CD4-positive, alpha-beta T cell treated with Interleukin-4 for 1 hour (primary cell): ENCODE measurements around the gene RGL1.

Experiments
- DNase-seq, 2 donors: peaks; one replicate each; pipeline ENCODE4 v3.0.0-alpha.2; 2020 to 2022

The RGL1 gene

DNA sequence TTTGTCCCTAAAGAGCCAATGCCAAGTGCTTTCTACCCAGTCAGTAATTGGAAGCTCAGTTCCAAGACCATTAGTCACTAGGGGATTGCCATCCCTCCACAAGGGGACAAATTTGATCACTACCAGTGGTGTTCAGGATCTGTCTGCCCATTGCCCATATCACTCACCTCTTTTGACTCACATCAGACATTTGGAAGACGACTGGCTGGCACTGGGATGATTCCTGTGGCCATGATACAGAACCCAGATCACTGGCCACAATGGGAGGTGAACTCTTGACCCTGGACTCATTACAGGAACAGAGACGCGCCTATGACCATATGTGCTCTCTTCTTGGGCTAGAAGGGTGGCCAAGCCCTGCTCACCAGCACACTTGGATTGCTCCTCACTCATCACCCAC lies 161.6 kb downstream of the RGL1 start:
- DNase-seq = no peak

DNA sequence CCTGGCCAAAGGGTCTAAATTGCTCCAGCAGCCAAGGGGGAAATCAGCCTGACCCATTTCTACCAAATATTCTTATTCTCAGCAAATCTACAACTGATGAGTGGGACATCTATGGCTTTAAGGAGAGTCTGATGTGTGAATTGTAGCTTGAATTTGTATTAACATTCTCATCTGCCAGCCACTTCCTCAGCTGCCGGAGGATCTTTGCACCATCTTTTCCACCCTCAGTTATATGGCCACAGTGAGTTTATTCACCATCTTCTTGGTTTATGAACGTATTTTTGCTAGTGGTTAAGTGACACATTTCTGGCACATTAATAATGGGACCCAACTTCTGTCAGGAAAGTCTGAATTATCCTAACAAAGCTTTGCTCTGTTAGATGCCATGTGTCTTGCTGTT lies 163.0 kb downstream of the RGL1 start:
- DNase-seq = no peak

DNA sequence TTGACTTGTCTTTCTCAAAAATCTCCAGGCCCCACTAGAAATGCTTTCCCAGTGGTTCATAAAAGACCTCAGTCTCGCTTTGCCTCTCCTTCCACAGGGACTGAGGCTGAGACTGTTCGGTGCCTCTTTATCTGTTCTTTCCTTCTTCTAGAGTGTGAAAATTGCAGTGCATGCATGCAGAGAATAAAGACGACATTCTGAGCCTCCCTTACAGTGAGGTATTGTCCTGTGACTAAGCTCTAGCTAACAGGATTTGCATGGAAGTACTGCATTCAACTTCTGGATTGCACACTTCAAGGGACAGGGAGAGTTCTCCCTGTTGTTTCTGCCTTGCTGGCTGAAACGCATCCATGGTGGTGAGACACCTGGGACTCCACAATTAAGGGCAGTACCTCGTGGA lies 163.5 kb downstream of the RGL1 start:
- no peak for DNase-seq

DNA sequence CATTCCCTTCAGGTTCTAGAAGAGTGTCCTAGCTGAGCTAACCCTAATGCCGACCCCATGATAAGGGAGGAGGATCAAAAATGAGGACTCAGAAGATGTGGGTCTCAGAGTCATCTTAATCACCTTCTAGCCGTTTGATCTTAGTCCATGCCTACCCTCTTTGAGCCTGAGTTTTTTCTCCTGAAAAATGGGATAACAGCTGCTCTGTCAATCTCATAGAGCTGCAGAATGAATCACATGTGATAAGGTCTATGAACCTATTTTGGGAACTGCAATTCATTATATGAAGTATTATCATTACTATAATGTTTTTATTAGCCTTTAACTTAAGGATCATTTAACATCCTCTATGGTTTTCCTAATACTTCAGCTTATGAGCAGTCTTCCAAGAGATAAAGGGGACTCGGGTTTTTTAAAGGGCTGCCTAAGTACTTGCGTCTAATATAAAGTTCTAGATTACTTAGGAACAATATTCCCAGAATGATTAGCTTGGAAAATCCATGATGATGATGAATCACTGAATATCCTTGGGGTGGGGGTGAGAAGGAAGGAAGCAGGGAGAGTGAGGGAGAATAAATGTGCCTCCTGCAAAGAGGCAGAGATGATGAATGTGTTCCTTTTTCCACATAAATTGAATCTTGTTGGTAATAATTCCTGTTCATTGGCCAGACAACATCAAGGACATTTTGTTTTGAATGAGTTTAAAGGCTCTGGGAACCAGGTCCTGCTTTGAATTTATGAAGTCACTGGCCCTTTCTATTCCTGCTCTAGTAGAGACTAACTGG lies 165.8 kb downstream of the RGL1 start:
- no peak for DNase-seq

DNA sequence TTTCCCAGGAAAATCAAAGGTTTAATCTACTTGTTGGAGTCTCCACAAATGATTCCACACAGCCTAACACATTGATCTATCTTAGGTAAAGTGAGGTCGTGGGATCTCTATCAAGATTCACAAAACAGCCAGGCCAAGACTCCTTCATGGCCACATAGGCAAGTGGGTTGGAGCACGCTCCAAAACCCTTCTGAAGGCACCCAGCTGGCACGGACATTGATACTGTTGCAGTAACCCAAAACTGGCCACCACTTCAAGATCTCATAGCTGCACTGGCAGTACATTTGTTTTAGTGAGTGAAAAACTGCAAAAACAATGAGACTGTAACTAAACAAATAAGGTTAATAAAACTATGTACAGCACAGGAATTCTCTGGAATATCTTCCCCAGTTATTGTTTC lies 170.7 kb downstream of the RGL1 start:
- DNase-seq = no peak

DNA sequence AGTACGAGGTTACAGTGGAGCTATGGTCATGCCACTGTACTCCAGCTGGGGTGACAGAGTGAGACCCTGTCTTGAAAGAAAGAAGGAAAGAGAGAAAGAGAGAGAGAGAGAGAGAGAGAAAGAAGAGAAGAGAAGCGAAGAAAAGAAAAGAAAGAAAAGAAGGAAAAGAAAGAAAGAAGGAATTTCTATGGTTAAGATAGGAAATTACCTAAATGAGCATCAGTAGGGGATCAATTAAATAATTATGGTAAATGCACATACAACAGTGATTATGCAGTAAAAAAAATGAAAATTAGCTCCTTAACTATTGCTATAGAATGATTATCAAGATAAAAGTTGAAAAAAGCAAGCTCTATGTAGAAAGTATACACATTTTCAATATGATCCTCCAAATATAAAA lies 172.8 kb downstream of the RGL1 start:
- DNase-seq = no peak
